Measurements from ENCODE around the gene ENPP7. TPM values are rescaled to one million over a fixed set of nuclear protein-coding genes. Genes with fewer than 3 reads are reported as not detected.

ENPP7 gene
- total and polyA plus RNA-seq, 10 donors = 0.34 to 0.85 (median 0.51) TPM; not detected in 5

- Histone ChIP-seq H3K27ac (no peak overlapping the region), H3K4me3 (no peak overlapping the region), H3K4me1 (peaks cover 0 to 16% (median 8%) of the 10 kb centered on the region in 6 donors), H3K36me3 (no peaks in the 10 kb centered on the region), H3K9me3 (no peaks in the 10 kb centered on the region), H3K27me3 (replicated peaks in 1 of 7) (peaks cover 0 to 91% (median 15%) of the 10 kb centered on the region in 7 donors)
- intact Hi-C loops (cut with DNase I; ENCODE audit: low total_unique reads) = no loop called here
- TF ChIP-seq CTCF (IDR thresholded peaks at IDR 0.05 in 8 of 11, conservative IDR thresholded peaks at IDR 0.05 in 3 of 11) = no peak
- no peak for TF ChIP-seq POLR2AphosphoS5 (IDR thresholded peaks at IDR 0.05)
- no peak for TF ChIP-seq POLR2A (IDR thresholded peaks at IDR 0.05)
- WGBS, 5 donors = 75 to 91% (median 76%) methylated on average over 12 of the region's 12 CpGs
- DNase-seq = no peak
These were observed 31.2 kb upstream of the ENPP7 start for GRCh38 chr17:79699386-79700036.

GRCh38 chr17:79700592-79700991, 30.2 kb upstream of the ENPP7 start:
- H3K9me3 ChIP-seq = no peaks in the 10 kb centered on the region
- no peak for TF ChIP-seq CTCF (IDR thresholded peaks at IDR 0.05 in 8 of 11, conservative IDR thresholded peaks at IDR 0.05 in 3 of 11)
- no peak for TF ChIP-seq POLR2A (IDR thresholded peaks at IDR 0.05)
- TF ChIP-seq POLR2AphosphoS5 (IDR thresholded peaks at IDR 0.05) = no peak
- H3K4me1 ChIP-seq = peaks cover 0 to 13% (median 4%) of the 10 kb centered on the region in 6 donors
- H3K27ac ChIP-seq = no peak overlapping the region
- DNase-seq = no peak
- 53 to 85% (median 69%) methylated on average over 2 to 5 of the region's 5 CpGs for WGBS, 5 donors
- peaks cover 0 to 89% (median 15%) of the 10 kb centered on the region in 7 donors for H3K27me3 ChIP-seq (replicated peaks in 1 of 7)
- H3K36me3 ChIP-seq = no peaks in the 10 kb centered on the region
- intact Hi-C loops (cut with DNase I; ENCODE audit: low total_unique reads) = no loop called here
- H3K4me3 ChIP-seq = no peak overlapping the region

GRCh38 chr17:79702034-79702433, 28.7 kb upstream of the ENPP7 start:
- Histone ChIP-seq H3K27me3 (replicated peaks in 1 of 7) (peaks cover 0 to 89% (median 15%) of the 10 kb centered on the region in 7 donors), H3K4me1 (no peaks in the 10 kb centered on the region), H3K4me3 (no peak overlapping the region), H3K36me3 (no peaks in the 10 kb centered on the region), H3K27ac (no peak overlapping the region), H3K9me3 (no peaks in the 10 kb centered on the region)
- intact Hi-C loops (cut with DNase I; ENCODE audit: low total_unique reads) = no loop called here
- TF ChIP-seq CTCF (IDR thresholded peaks at IDR 0.05 in 8 of 11, conservative IDR thresholded peaks at IDR 0.05 in 3 of 11) (no peak), POLR2A (IDR thresholded peaks at IDR 0.05) (no peak), POLR2AphosphoS5 (IDR thresholded peaks at IDR 0.05) (no peak)
- no peak for DNase-seq
- 49 to 100% (median 56%) methylated on average over 2 to 13 of the region's 13 CpGs for WGBS, 5 donors

- H3K27me3 ChIP-seq (replicated peaks in 1 of 7) = peaks cover 0 to 89% (median 15%) of the 10 kb centered on the region in 7 donors
- DNase-seq = no peak
- no peaks in the 10 kb centered on the region for H3K9me3 ChIP-seq
- WGBS, 5 donors = 35 to 49% (median 46%) methylated on average over 9 to 12 of the region's 12 CpGs
- H3K27ac ChIP-seq = no peak overlapping the region
- H3K4me3 ChIP-seq = no peak overlapping the region
- intact Hi-C loops (cut with DNase I; ENCODE audit: low total_unique reads) = no loop called here
- no peaks in the 10 kb centered on the region for H3K36me3 ChIP-seq
- H3K4me1 ChIP-seq = no peaks in the 10 kb centered on the region
- TF ChIP-seq CTCF (IDR thresholded peaks at IDR 0.05 in 8 of 11, conservative IDR thresholded peaks at IDR 0.05 in 3 of 11) = no peak
These were observed 28.1 kb upstream of the ENPP7 start for GRCh38 chr17:79702550-79703236.

Data from spleen (tissue), 11 donors.